Fibroblast of lung (primary cell): ENCODE data around the gene CCDC92. TPM values are rescaled to one million over a fixed set of nuclear protein-coding genes. Genes with fewer than 3 reads are reported as not detected.

Experiments
- DNase-seq, 2 donors: peaks; one replicate each; pipeline versions ENCODE4 v3.0.0 to v3.0.0-alpha.2; 2010; ENCODE audit warnings: low read depth in 2 of 2
- H2AFZ ChIP-seq: 2 replicates; pipeline ENCODE4 v1.5.1; 2012; ENCODE audit warnings: low read length, control low read depth, inconsistent platforms
- H3K27ac ChIP-seq: 2 replicates; pipeline ENCODE4 v1.5.1; 2011; ENCODE audit warnings: low read length, control low read depth; ENCODE audit not compliant: insufficient read depth
- H3K27me3 ChIP-seq: 2 replicates; pipeline ENCODE4 v1.5.1; 2011; ENCODE audit warnings: mild to moderate bottlenecking, low read length; ENCODE audit not compliant: control insufficient read depth, insufficient read depth
- H3K36me3 ChIP-seq: 2 replicates; pipeline ENCODE4 v1.5.1; 2011; ENCODE audit warnings: low read length; ENCODE audit not compliant: control insufficient read depth, insufficient read depth
- H3K4me1 ChIP-seq: 2 replicates; pipeline ENCODE4 v1.5.1; 2011; ENCODE audit warnings: low read length; ENCODE audit not compliant: control insufficient read depth, insufficient read depth; ENCODE audit errors: extremely low read depth
- H3K4me2 ChIP-seq: 2 replicates; pipeline ENCODE4 v1.5.1; 2011; ENCODE audit warnings: low read length, control low read depth; ENCODE audit not compliant: insufficient read depth; ENCODE audit errors: extremely low read depth
- H3K4me3 ChIP-seq, 4 experiments: fragments of 200-600 bp in 1 of 4; sonication (generic) in 1 of 4; replicated peaks in 1 of 4; 2 replicates each; pipeline ENCODE4 v1.5.1; 2011 to 2016; ENCODE audit warnings: low read length in 4 of 4, low read depth in 3 of 4, mild to moderate bottlenecking in 3 of 4, control low read depth in 2 of 4, inconsistent platforms in 1 of 4, mixed read lengths in 1 of 4; ENCODE audit not compliant: insufficient read depth in 1 of 4; ENCODE audit errors: control extremely low read depth in 1 of 4
- H3K79me2 ChIP-seq: 2 replicates; pipeline ENCODE4 v1.5.1; 2012; ENCODE audit warnings: mild to moderate bottlenecking, low read length, inconsistent platforms; ENCODE audit not compliant: control insufficient read depth, insufficient read depth
- H3K9ac ChIP-seq: 2 replicates; pipeline ENCODE4 v1.5.1; 2011; ENCODE audit warnings: mild to moderate bottlenecking, low read length, control low read depth; ENCODE audit not compliant: insufficient read depth
- H3K9me3 ChIP-seq: 2 replicates; pipeline ENCODE4 v1.5.1; 2012; ENCODE audit warnings: low read depth, low read length; ENCODE audit not compliant: control insufficient read depth, insufficient read depth
- H4K20me1 ChIP-seq: 2 replicates; pipeline ENCODE4 v1.5.1; 2011; ENCODE audit warnings: low read length; ENCODE audit not compliant: control insufficient read depth, insufficient read depth; ENCODE audit errors: extremely low read depth
- EZH2 ChIP-seq: IDR thresholded peaks from 2 replicates; pipeline ENCODE4 v1.5.1; 2012; ENCODE audit warnings: low read length, control low read depth, mild to moderate bottlenecking; ENCODE audit errors: missing control alignments
- polyA plus RNA-seq, 2 donors: library from polyadenylated mRNA; depleted of rRNA in 1 of 2; stranded (reverse) in 1 of 2; unstranded in 1 of 2; fragments of >200 nt; gene quantifications; 2 replicates each; pipeline ENCODE4 v1.2.1, GENCODE V29; 2011 to 2012; ENCODE audit warnings: missing spikeins in 1 of 2
- total RNA-seq: library from RNA; depleted of rRNA; stranded (reverse); fragments of >200 nt; gene quantifications from 2 replicates; pipeline ENCODE4 v1.2.1, GENCODE V29; 2014
- TF ChIP-seq, protein P1 (sequence below), 2 donors: IDR thresholded peaks in 1 of 2; conservative IDR thresholded peaks in 1 of 2; 1 replicate in 1 of 2; 2 replicates in 1 of 2; pipeline ENCODE4 v1.5.1; 2011 to 2012; ENCODE audit warnings: low read length in 2 of 2, control low read depth in 1 of 2, inconsistent platforms in 1 of 2, low read depth in 1 of 2, mild to moderate bottlenecking in 1 of 2

The CCDC92 gene
- total and polyA plus RNA-seq, 2 donors (not counting 1 experiment from before 2014, with no cell fraction given): 13.2 to 42.3 TPM

DNA sequence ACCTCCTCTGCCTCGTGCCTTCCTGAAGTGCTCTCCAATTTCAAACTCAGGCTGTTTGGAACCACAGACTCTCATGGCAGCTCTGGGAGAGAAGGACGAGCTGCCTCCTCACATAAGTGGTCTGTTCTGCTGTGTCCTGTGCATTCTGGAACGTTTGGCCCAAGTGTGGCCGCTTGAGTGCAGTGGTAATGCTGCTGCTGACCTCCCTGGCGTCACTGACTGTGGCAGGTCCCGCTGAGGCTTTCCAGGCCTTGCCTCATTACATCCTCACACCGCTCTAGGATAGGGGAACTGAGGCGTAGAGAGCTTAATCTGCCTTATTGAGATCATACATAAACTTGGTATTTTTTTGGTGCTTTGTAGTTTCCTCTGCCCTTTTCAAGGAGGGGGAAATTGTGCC, 14.2 kb downstream of the CCDC92 start:
- TF ChIP-seq, protein P1, sequence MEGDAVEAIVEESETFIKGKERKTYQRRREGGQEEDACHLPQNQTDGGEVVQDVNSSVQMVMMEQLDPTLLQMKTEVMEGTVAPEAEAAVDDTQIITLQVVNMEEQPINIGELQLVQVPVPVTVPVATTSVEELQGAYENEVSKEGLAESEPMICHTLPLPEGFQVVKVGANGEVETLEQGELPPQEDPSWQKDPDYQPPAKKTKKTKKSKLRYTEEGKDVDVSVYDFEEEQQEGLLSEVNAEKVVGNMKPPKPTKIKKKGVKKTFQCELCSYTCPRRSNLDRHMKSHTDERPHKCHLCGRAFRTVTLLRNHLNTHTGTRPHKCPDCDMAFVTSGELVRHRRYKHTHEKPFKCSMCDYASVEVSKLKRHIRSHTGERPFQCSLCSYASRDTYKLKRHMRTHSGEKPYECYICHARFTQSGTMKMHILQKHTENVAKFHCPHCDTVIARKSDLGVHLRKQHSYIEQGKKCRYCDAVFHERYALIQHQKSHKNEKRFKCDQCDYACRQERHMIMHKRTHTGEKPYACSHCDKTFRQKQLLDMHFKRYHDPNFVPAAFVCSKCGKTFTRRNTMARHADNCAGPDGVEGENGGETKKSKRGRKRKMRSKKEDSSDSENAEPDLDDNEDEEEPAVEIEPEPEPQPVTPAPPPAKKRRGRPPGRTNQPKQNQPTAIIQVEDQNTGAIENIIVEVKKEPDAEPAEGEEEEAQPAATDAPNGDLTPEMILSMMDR (conservative IDR thresholded peaks at IDR 0.05 in 1 of 2, IDR thresholded peaks at IDR 0.05 in 1 of 2; ENCODE audit: low read depth in 1 of 2, low read length in 2 of 2): no peak
- no peak for TF ChIP-seq EZH2
- no peaks in the 10 kb centered on the region for H4K20me1 ChIP-seq

DNA sequence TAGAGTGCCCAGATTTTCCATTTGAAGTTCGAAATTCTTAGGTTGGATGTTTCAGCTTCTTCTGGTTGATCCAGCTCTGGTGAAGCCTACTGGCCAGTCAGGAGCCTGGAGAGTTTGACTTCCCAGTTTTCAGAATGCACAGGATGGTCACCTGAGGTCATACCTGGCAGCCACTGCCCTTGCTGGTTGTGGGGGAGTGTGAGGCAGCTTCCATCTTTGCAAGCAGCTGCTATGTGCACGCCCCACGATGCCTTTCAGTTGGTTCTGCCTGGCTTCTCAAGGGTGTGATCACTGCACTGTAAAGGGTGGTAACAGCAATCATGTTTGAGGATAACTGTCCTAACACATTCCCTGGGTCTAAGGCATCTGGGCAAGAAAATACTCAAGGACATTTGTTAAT, 15.4 kb downstream of the CCDC92 start:
- Histone ChIP-seq H3K9ac (no peak overlapping the region), H3K4me1 (peaks cover 1% of the 10 kb centered on the region), H3K79me2 (no peaks in the 10 kb centered on the region), H3K4me3 (no peak overlapping the region), H3K4me2 (no peak overlapping the region), H3K27me3 (no peaks in the 10 kb centered on the region), H4K20me1 (no peaks in the 10 kb centered on the region), H2AFZ (no peak overlapping the region), H3K27ac (no peak overlapping the region), H3K9me3 (no peaks in the 10 kb centered on the region), H3K36me3 (no peaks in the 10 kb centered on the region)
- DNase-seq: no peak
- TF ChIP-seq, protein P1 (conservative IDR thresholded peaks at IDR 0.05 in 1 of 2, IDR thresholded peaks at IDR 0.05 in 1 of 2; ENCODE audit: low read depth in 1 of 2, low read length in 2 of 2): no peak
- TF ChIP-seq EZH2: no peak

More for the DNA sequence above, 14.2 kb downstream of the CCDC92 start:
- DNase-seq: no peak
- no peak overlapping the region for H3K4me2 ChIP-seq
- H3K4me3 ChIP-seq: no peak overlapping the region
- no peak overlapping the region for H3K9ac ChIP-seq
- H3K9me3 ChIP-seq: no peaks in the 10 kb centered on the region
- no peaks in the 10 kb centered on the region for H3K27me3 ChIP-seq
- H3K36me3 ChIP-seq: no peaks in the 10 kb centered on the region
- no peak overlapping the region for H2AFZ ChIP-seq
- H3K27ac ChIP-seq: no peak overlapping the region
- H3K79me2 ChIP-seq: no peaks in the 10 kb centered on the region
- H3K4me1 ChIP-seq: no peaks in the 10 kb centered on the region

DNA sequence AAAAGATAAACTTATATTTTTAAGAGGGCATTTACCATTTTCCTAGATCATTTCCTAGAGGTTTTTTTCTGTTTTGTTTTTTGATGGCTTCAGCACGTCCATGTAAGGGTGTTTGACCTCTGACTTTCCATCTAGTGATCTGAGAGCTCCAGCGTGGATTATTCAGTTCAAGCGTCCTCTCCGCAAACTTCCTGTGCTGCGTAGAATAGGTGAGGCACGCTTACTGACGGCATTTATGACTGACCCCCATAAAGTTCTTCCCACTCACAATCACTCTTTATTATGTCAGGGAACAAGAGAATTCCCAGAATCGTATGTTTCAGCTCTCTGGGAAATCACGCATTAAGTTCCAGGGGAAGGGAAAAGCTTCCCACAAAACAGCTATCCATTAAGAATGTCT, 16.4 kb downstream of the CCDC92 start:
- TF ChIP-seq, protein P1 (conservative IDR thresholded peaks at IDR 0.05 in 1 of 2, IDR thresholded peaks at IDR 0.05 in 1 of 2; ENCODE audit: low read depth in 1 of 2, low read length in 2 of 2): no peak
- TF ChIP-seq EZH2: no peak
- H3K4me2 ChIP-seq: no peak overlapping the region
- H3K27ac ChIP-seq: no peak overlapping the region
- H3K27me3 ChIP-seq: no peaks in the 10 kb centered on the region
- no peak overlapping the region for H2AFZ ChIP-seq
- no peaks in the 10 kb centered on the region for H3K9me3 ChIP-seq
- DNase-seq: no peak
- H3K36me3 ChIP-seq: no peaks in the 10 kb centered on the region
- H3K4me1 ChIP-seq: peaks cover 2% of the 10 kb centered on the region
- no peaks in the 10 kb centered on the region for H3K79me2 ChIP-seq
- H4K20me1 ChIP-seq: no peaks in the 10 kb centered on the region
- no peak overlapping the region for H3K4me3 ChIP-seq
- no peak overlapping the region for H3K9ac ChIP-seq
